ENCODE data around the gene ZFYVE28.
"Not testable (repeated sequence)": the region's sequence is repeated elsewhere in the genome, so short reads cannot be mapped to it uniquely, and the experiment has no call there.

ZFYVE28 gene

DNA sequence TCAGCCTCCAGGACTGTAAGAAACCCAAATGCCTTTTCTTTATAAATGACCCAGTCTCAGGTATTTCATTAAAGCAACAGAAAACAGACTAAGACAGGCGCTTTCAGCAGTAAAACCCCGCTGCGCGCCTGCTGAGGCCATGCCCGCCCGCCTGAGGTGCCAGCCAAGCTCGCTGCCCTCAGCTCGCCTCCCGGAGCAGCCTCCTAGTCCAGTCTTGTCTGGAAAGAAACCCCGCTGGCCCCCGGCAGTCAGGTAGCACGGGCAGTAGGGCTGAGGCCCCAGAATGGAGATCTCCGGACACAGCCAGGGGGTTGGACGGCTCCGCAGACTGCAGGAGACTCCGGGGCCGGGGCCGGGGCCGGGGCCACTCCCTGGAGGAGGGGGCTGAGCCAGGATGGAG, 31.7 kb downstream of the ZFYVE28 start:
- no peak for TF ChIP-seq TAF1 (IDR thresholded peaks at IDR 0.05; ENCODE audit: low read depth, low read length)
- FAIRE-seq = no peak
- no peak for DNase-seq (ENCODE audit: insufficient read length, low spot score)

GRCh38 chr4:2385516-2385915, 32.9 kb downstream of the ZFYVE28 start:
- DNase-seq (ENCODE audit: insufficient read length, low spot score) (no peak), FAIRE-seq (no peak)
- no peak for TF ChIP-seq PAX5 (IDR thresholded peaks at IDR 0.05; ENCODE audit: insufficient read depth, low read length, severe bottlenecking)
- no peak for TF ChIP-seq SPI1 (IDR thresholded peaks at IDR 0.05; ENCODE audit: low read depth, low read length)
- TF ChIP-seq POU2F2 (IDR thresholded peaks at IDR 0.05; ENCODE audit: low read depth, low read length) = no peak
- TF ChIP-seq TAF1 (IDR thresholded peaks at IDR 0.05; ENCODE audit: low read depth, low read length) = no peak
- TF ChIP-seq POLR2A (IDR thresholded peaks at IDR 0.05; ENCODE audit: low read depth, low read length) = no peak
- no peak for TF ChIP-seq POLR2AphosphoS5 (IDR thresholded peaks at IDR 0.05; ENCODE audit: low read depth, low read length)

DNA sequence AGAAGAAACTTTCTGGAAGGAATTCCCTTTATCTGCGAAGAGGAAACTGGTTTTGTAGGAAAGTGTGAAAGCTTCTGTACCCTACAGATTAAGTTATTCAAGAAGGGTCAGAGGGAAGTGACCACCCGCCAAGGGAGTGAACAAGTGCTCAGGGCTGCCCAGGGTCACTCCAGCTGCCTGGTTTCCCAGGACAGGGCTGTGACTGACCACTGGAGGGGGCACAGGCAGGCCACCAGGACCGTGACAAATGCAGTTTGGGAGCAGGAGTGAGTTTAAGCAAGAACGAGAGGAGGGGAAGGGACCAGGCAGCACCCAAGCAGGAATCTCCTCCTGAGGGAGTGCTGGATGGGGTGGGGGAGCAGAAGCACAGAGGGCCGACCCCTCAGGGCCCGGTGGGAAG, 34.2 kb downstream of the ZFYVE28 start:
- FAIRE-seq = no peak
- DNase-seq (ENCODE audit: insufficient read length, low spot score) = no peak
- no peak for TF ChIP-seq POLR2A (IDR thresholded peaks at IDR 0.05; ENCODE audit: low read depth, low read length)
- TF ChIP-seq PAX5 (IDR thresholded peaks at IDR 0.05; ENCODE audit: insufficient read depth, low read length, severe bottlenecking) = no peak
- no peak for TF ChIP-seq SPI1 (IDR thresholded peaks at IDR 0.05; ENCODE audit: low read depth, low read length)
- no peak for TF ChIP-seq POLR2AphosphoS5 (IDR thresholded peaks at IDR 0.05; ENCODE audit: low read depth, low read length)
- TF ChIP-seq POU2F2 (IDR thresholded peaks at IDR 0.05; ENCODE audit: low read depth, low read length) = no peak
- no peak for TF ChIP-seq TAF1 (IDR thresholded peaks at IDR 0.05; ENCODE audit: low read depth, low read length)

GRCh38 chr4:2383760-2384159, 34.7 kb downstream of the ZFYVE28 start:
- FAIRE-seq = no peak
- TF ChIP-seq TAF1 (IDR thresholded peaks at IDR 0.05; ENCODE audit: low read depth, low read length) = no peak
- no peak for TF ChIP-seq SPI1 (IDR thresholded peaks at IDR 0.05; ENCODE audit: low read depth, low read length)
- DNase-seq (ENCODE audit: insufficient read length, low spot score) = no peak

GRCh38 chr4:2383220-2383631, 35.2 kb downstream of the ZFYVE28 start:
- not testable (repeated sequence) for DNase-seq (ENCODE audit: insufficient read length, low spot score); FAIRE-seq

DNA sequence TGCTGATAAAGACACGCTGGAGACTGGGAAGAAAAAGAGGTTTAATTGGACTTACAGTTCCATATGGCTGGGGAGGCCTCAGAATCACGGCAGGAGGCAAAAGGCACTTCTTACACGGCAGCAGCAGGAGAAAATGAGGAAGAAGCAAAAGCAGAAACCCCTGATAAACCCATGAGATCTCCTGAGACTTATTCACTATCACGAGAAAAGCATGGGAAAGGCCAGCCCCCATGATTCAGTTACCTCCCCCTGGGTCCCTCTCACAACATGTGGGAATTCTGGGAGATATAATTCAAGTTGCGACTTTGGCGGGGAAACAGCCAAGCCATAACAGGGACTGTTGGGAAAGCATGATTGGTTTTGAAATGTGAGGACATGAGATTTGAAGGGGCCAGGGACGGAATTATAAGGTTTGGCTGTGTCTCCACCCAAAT, 35.7 kb downstream of the ZFYVE28 start:
- DNase-seq (ENCODE audit: insufficient read length, low spot score); FAIRE-seq: not testable (repeated sequence)

GRCh38 chr4:2380589-2380988, 37.9 kb downstream of the ZFYVE28 start:
- not testable (repeated sequence) for FAIRE-seq; DNase-seq (ENCODE audit: insufficient read length, low spot score)

- TF ChIP-seq PAX5 (IDR thresholded peaks at IDR 0.05; ENCODE audit: insufficient read depth, low read length, severe bottlenecking) (no peak), POLR2AphosphoS5 (IDR thresholded peaks at IDR 0.05; ENCODE audit: low read depth, low read length) (no peak), SPI1 (IDR thresholded peaks at IDR 0.05; ENCODE audit: low read depth, low read length) (no peak), TAF1 (IDR thresholded peaks at IDR 0.05; ENCODE audit: low read depth, low read length) (no peak), POU2F2 (IDR thresholded peaks at IDR 0.05; ENCODE audit: low read depth, low read length) (no peak), POLR2A (IDR thresholded peaks at IDR 0.05; ENCODE audit: low read depth, low read length) (no peak)
- DNase-seq (ENCODE audit: insufficient read length, low spot score) (no peak), FAIRE-seq (no peak)
Observed at GRCh38 chr4:2378898-2379297, 39.5 kb downstream of the ZFYVE28 start.

GRCh38 chr4:2378401-2378800, 40.0 kb downstream of the ZFYVE28 start:
- DNase-seq (ENCODE audit: insufficient read length, low spot score) = no peak
- no peak for FAIRE-seq
- no peak for TF ChIP-seq POLR2A (IDR thresholded peaks at IDR 0.05; ENCODE audit: low read depth, low read length)
- no peak for TF ChIP-seq SPI1 (IDR thresholded peaks at IDR 0.05; ENCODE audit: low read depth, low read length)
- TF ChIP-seq TAF1 (IDR thresholded peaks at IDR 0.05; ENCODE audit: low read depth, low read length) = no peak
- no peak for TF ChIP-seq PAX5 (IDR thresholded peaks at IDR 0.05; ENCODE audit: insufficient read depth, low read length, severe bottlenecking)
- no peak for TF ChIP-seq POU2F2 (IDR thresholded peaks at IDR 0.05; ENCODE audit: low read depth, low read length)
- TF ChIP-seq POLR2AphosphoS5 (IDR thresholded peaks at IDR 0.05; ENCODE audit: low read depth, low read length) = no peak

GRCh38 chr4:2377241-2377640, 41.2 kb downstream of the ZFYVE28 start:
- DNase-seq (ENCODE audit: insufficient read length, low spot score) = no peak
- no peak for FAIRE-seq
- TF ChIP-seq POLR2A (IDR thresholded peaks at IDR 0.05; ENCODE audit: low read depth, low read length) (no peak), SPI1 (IDR thresholded peaks at IDR 0.05; ENCODE audit: low read depth, low read length) (no peak), PAX5 (IDR thresholded peaks at IDR 0.05; ENCODE audit: insufficient read depth, low read length, severe bottlenecking) (no peak), POLR2AphosphoS5 (IDR thresholded peaks at IDR 0.05; ENCODE audit: low read depth, low read length) (no peak), TAF1 (IDR thresholded peaks at IDR 0.05; ENCODE audit: low read depth, low read length) (no peak), POU2F2 (IDR thresholded peaks at IDR 0.05; ENCODE audit: low read depth, low read length) (no peak)

DNA sequence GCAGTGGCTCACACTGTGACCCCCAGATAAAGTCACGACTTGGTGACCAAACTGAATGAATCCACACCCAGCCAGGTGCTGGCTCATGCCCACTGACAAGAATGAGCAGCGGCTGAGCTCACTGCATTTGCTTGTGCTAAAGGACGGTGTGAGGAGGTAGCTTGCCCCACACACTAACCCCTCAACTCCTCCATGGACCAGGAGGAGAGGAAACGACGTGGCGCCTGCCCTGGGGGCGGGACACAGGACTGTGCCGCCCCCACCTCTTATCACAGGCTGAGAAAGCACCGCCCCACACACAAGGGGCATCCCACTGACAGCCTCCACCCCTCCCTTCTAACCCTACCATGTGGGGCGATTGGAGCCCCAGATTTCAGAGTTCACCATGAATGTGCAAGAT, 43.0 kb downstream of the ZFYVE28 start:
- no peak for DNase-seq (ENCODE audit: insufficient read length, low spot score)
- no peak for FAIRE-seq
- TF ChIP-seq PAX5 (IDR thresholded peaks at IDR 0.05; ENCODE audit: insufficient read depth, low read length, severe bottlenecking) (no peak), TAF1 (IDR thresholded peaks at IDR 0.05; ENCODE audit: low read depth, low read length) (no peak), POU2F2 (IDR thresholded peaks at IDR 0.05; ENCODE audit: low read depth, low read length) (no peak), SPI1 (IDR thresholded peaks at IDR 0.05; ENCODE audit: low read depth, low read length) (no peak), POLR2AphosphoS5 (IDR thresholded peaks at IDR 0.05; ENCODE audit: low read depth, low read length) (no peak), POLR2A (IDR thresholded peaks at IDR 0.05; ENCODE audit: low read depth, low read length) (no peak)

- FAIRE-seq (no peak), DNase-seq (ENCODE audit: insufficient read length, low spot score) (no peak)
- TF ChIP-seq POLR2A (IDR thresholded peaks at IDR 0.05; ENCODE audit: low read depth, low read length) (no peak), TAF1 (IDR thresholded peaks at IDR 0.05; ENCODE audit: low read depth, low read length) (no peak), POU2F2 (IDR thresholded peaks at IDR 0.05; ENCODE audit: low read depth, low read length) (no peak), SPI1 (IDR thresholded peaks at IDR 0.05; ENCODE audit: low read depth, low read length) (no peak), POLR2AphosphoS5 (IDR thresholded peaks at IDR 0.05; ENCODE audit: low read depth, low read length) (no peak), PAX5 (IDR thresholded peaks at IDR 0.05; ENCODE audit: insufficient read depth, low read length, severe bottlenecking) (no peak)
Observed at GRCh38 chr4:2373532-2373931, 44.9 kb downstream of the ZFYVE28 start.
